SK-N-SH (cell line): ENCODE measurements around the gene VSIG10. TPM values are rescaled to one million over a fixed set of nuclear protein-coding genes. Genes with fewer than 3 reads are reported as not detected.
"Not testable (repeated sequence)": the region's sequence is repeated elsewhere in the genome, so short reads cannot be mapped to it uniquely, and the experiment has no call there.

Source experiments
- CTCF ChIA-PET: fragments of 300-600, 350-600 bp; formaldehyde crosslinking; extraction: SDS; loops from one replicate; lab custom pipeline; 2021; lab: Yijun Ruan, JAX
- POLR2A ChIA-PET: fragments of 350-600 bp; sonication (Branson Sonifier 250); formaldehyde crosslinking; extraction: SDS; loops from one replicate; lab custom pipeline; 2020; ENCODE audit warnings: antibody characterized with exemption, inconsistent platforms; lab: Yijun Ruan, JAX
- DNase-seq: peaks from one replicate; pipeline ENCODE4 v3.0.0; 2012
- H2AFZ ChIP-seq: fragments of 200-600 bp; sonication (generic); 2 replicates; pipeline ENCODE4 v1.8.1; 2016; ENCODE audit warnings: antibody characterized with exemption, mild to moderate bottlenecking, low read depth
- H3F3A ChIP-seq: fragments of 200-600 bp; sonication (generic); replicated peaks from 2 replicates; pipeline ENCODE3; 2016; ENCODE audit warnings: antibody characterized with exemption, mild to moderate bottlenecking; ENCODE audit not compliant: insufficient read depth
- H3K27ac ChIP-seq, 2 experiments: fragments of 200-500 bp in 1 of 2; fragments of 200-600 bp in 1 of 2; sonication (Bioruptor generic) in 1 of 2; sonication (generic), shearing (Covaris generic) in 1 of 2; 2 replicates each; pipeline versions ENCODE4 v1.5.1 to v1.6.1; 2014 to 2016; ENCODE audit warnings: low read depth in 2 of 2, inconsistent platforms in 1 of 2, low read length in 1 of 2, mild to moderate bottlenecking in 1 of 2, mixed read lengths in 1 of 2
- H3K27me3 ChIP-seq: fragments of 200-600 bp; sonication (generic), shearing (Covaris generic); 2 replicates; pipeline ENCODE4 v1.6.1; 2016; ENCODE audit warnings: mixed run types; ENCODE audit not compliant: insufficient read depth
- H3K36me3 ChIP-seq, 2 experiments: fragments of 200-500 bp in 1 of 2; fragments of 200-600 bp in 1 of 2; sonication (Bioruptor generic) in 1 of 2; sonication (generic) in 1 of 2; replicated peaks in 1 of 2; 2 replicates each; pipeline versions ENCODE3 to v1.5.1; 2014 to 2016; ENCODE audit warnings: low read length in 1 of 2, mild to moderate bottlenecking in 1 of 2; ENCODE audit not compliant: insufficient read depth in 2 of 2, control insufficient read depth in 1 of 2
- H3K4me1 ChIP-seq, 2 experiments: fragments of 200-500 bp in 1 of 2; fragments of 200-600 bp in 1 of 2; sonication (Bioruptor generic) in 1 of 2; sonication (generic), shearing (Covaris generic) in 1 of 2; 2 replicates each; pipeline versions ENCODE4 v1.5.1 to v1.6.1; 2014 to 2016; ENCODE audit warnings: low read depth in 1 of 2, low read length in 1 of 2, mixed run types in 1 of 2; ENCODE audit not compliant: insufficient read depth in 2 of 2, control insufficient read depth in 1 of 2
- H3K4me2 ChIP-seq: fragments of 200-600 bp; sonication (generic), shearing (Covaris generic); 2 replicates; pipeline ENCODE4 v1.6.1; 2017; ENCODE audit warnings: mixed run types
- H3K4me3 ChIP-seq, 2 experiments: fragments of 200-500 bp in 1 of 2; fragments of 200-600 bp in 1 of 2; sonication (Bioruptor generic) in 1 of 2; sonication (generic), shearing (Covaris generic) in 1 of 2; 2 replicates each; pipeline versions ENCODE4 v1.5.1 to v1.8.1; 2014 to 2016; ENCODE audit warnings: low read depth in 2 of 2, inconsistent platforms in 1 of 2, low read length in 1 of 2, mild to moderate bottlenecking in 1 of 2, mixed read lengths in 1 of 2, moderate library complexity in 1 of 2
- H3K79me2 ChIP-seq: fragments of 200-600 bp; sonication (generic); 2 replicates; pipeline ENCODE4 v1.8.1; 2017; ENCODE audit warnings: mild to moderate bottlenecking; ENCODE audit not compliant: insufficient read depth
- H3K9ac ChIP-seq: fragments of 200-600 bp; sonication (generic); 2 replicates; pipeline ENCODE4 v1.6.1; 2017; ENCODE audit warnings: mixed run types
- H3K9me2 ChIP-seq: fragments of 200-600 bp; sonication (generic); 2 replicates; pipeline ENCODE4 v1.6.1; 2017; ENCODE audit warnings: mixed run types
- H3K9me3 ChIP-seq: fragments of 200-600 bp; sonication (generic); 2 replicates; pipeline ENCODE4 v1.6.1; 2017; ENCODE audit warnings: mixed run types, mild to moderate bottlenecking, moderate library complexity
- H4K20me1 ChIP-seq: fragments of 200-600 bp; sonication (generic); 2 replicates; pipeline ENCODE4 v1.6.1; 2017; ENCODE audit warnings: mild to moderate bottlenecking, mixed run types; ENCODE audit not compliant: insufficient read depth
- CTCF ChIP-seq: fragments of 200-600 bp; sonication (generic); IDR thresholded peaks from 2 replicates; pipeline ENCODE4 v1.6.1; 2017; ENCODE audit warnings: antibody characterized with exemption, mild to moderate bottlenecking, moderate library complexity
- ELF1 ChIP-seq: IDR thresholded peaks from 2 replicates; pipeline ENCODE4 v1.4.0; 2012
- EP300 ChIP-seq, 2 experiments: IDR thresholded peaks; 2 replicates each; pipeline versions ENCODE4 v1.4.0 to v1.6.1; 2012; ENCODE audit warnings: borderline replicate concordance in 1 of 2, low read depth in 1 of 2, low read length in 1 of 2
- FOXM1 ChIP-seq: IDR thresholded peaks from 2 replicates; pipeline ENCODE4 v1.4.0; 2012; ENCODE audit warnings: low read depth, mild to moderate bottlenecking
- GABPA ChIP-seq: IDR thresholded peaks from 2 replicates; pipeline ENCODE4 v1.4.0; 2012; ENCODE audit warnings: low read depth, mild to moderate bottlenecking
- MEF2A ChIP-seq: IDR thresholded peaks from 2 replicates; pipeline ENCODE4 v1.4.0; 2012; ENCODE audit warnings: low read depth, borderline replicate concordance
- MXI1 ChIP-seq: IDR thresholded peaks from 2 replicates; pipeline ENCODE4 v1.6.1; 2012; ENCODE audit warnings: mild to moderate bottlenecking, low read depth, low read length, improper control_type of control experiment
- NRF1 ChIP-seq: IDR thresholded peaks from 2 replicates; pipeline ENCODE4 v1.6.1; 2012; ENCODE audit warnings: low read depth, mild to moderate bottlenecking, low read length
- POLR2AphosphoS5 ChIP-seq: IDR thresholded peaks from 2 replicates; pipeline ENCODE4 v1.6.1; 2012; ENCODE audit warnings: low read depth, low read length
- TAF1 ChIP-seq: IDR thresholded peaks from 2 replicates; pipeline ENCODE4 v1.6.1; 2012; ENCODE audit warnings: low read depth, mild to moderate bottlenecking, low read length, moderate library complexity, borderline replicate concordance
- TCF12 ChIP-seq: IDR thresholded peaks from 2 replicates; pipeline ENCODE4 v1.4.0; 2012
- TEAD4 ChIP-seq: IDR thresholded peaks from 2 replicates; pipeline ENCODE4 v1.4.0; 2012; ENCODE audit warnings: mild to moderate bottlenecking, borderline replicate concordance; ENCODE audit not compliant: insufficient read depth
- USF1 ChIP-seq: IDR thresholded peaks from 2 replicates; pipeline ENCODE4 v1.4.0; 2012; ENCODE audit warnings: low read depth, borderline replicate concordance
- WGBS: methylation state at CpG from one replicate; pipeline ENCODE4 v1.1.6; 2017; ENCODE audit warnings: low lambda C conversion rate; 5-methylcytosine and 5-hydroxymethylcytosine counted together
- polyA plus RNA-seq, 3 experiments: library from polyadenylated mRNA; depleted of rRNA; stranded (reverse); fragments of >200 nt; gene quantifications; 2 replicates each; pipeline ENCODE4 v1.2.3, GENCODE V29; 2012
- TF ChIP-seq, protein P1 (sequence below): fragments of 150-350 bp; IDR thresholded peaks from 2 replicates; pipeline ENCODE4 v1.6.1; 2016; ENCODE audit warnings: mild to moderate bottlenecking, low read depth, low read length

The VSIG10 gene
- polyA plus RNA-seq, 1 of the 3 experiments (the other 2 are of a cell fraction): 12.5 TPM

DNA sequence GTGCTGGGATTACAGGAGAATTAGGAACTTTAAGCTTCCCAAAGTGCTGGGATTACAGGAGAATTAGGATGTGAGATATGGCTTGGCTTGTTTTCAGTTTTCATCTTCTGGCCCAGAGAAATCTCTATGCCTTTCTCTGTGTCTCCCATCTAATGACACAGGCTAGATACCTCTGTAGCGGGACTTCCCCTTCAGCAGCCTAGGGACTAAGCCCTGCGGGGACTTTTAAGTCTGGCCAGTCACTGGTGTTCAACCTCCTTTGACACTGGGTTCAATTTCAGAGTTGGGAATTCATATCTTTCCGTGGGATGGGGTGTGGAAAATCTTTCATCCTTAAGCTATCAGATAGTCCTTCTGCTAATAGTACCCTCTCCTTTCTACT, 81.1 kb downstream of the VSIG10 start:
- H3K27ac ChIP-seq: no peak overlapping the region
- ChIA-PET POLR2A (no interaction called here), CTCF (interaction anchor here (0.7 to 1.3 kb wide), 2 partner anchors 12 to 29 kb away, joined by 3 read pairs; no protein-coding TSS in a partner anchor)
- peaks cover 9% of the 10 kb centered on the region for H3K79me2 ChIP-seq
- no peaks in the 10 kb centered on the region for H3K9me2 ChIP-seq
- H3K4me2 ChIP-seq: no peak overlapping the region
- DNase-seq: no peak
- no peak for TF ChIP-seq POLR2AphosphoS5
- TF ChIP-seq MXI1: no peak
- no peak for TF ChIP-seq TAF1
- TF ChIP-seq GABPA: no peak
- no peak for TF ChIP-seq MEF2A
- TF ChIP-seq, protein P1, sequence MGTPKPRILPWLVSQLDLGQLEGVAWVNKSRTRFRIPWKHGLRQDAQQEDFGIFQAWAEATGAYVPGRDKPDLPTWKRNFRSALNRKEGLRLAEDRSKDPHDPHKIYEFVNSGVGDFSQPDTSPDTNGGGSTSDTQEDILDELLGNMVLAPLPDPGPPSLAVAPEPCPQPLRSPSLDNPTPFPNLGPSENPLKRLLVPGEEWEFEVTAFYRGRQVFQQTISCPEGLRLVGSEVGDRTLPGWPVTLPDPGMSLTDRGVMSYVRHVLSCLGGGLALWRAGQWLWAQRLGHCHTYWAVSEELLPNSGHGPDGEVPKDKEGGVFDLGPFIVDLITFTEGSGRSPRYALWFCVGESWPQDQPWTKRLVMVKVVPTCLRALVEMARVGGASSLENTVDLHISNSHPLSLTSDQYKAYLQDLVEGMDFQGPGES: no peak
- no peak for TF ChIP-seq TEAD4
- no peak for TF ChIP-seq TCF12
- TF ChIP-seq FOXM1: no peak
- no peak for TF ChIP-seq CTCF
- TF ChIP-seq USF1: no peak
- no peak for TF ChIP-seq EP300 (IDR thresholded peaks at IDR 0.05; ENCODE audit: borderline replicate concordance in 1 of 2, low read depth in 1 of 2, low read length in 1 of 2)
- TF ChIP-seq ELF1: no peak
- no peak for TF ChIP-seq NRF1
- H3K9me3 ChIP-seq: no peaks in the 10 kb centered on the region
- no peaks in the 10 kb centered on the region for H3K27me3 ChIP-seq
- H3F3A ChIP-seq: no peaks in the 10 kb centered on the region
- 97% methylated on average over 3 of the region's 3 CpGs for WGBS
- H2AFZ ChIP-seq: no peak overlapping the region
- H3K36me3 ChIP-seq: peaks cover 28 to 31% of the 10 kb centered on the region in 2 experiments
- H3K9ac ChIP-seq: no peak overlapping the region
- H3K4me1 ChIP-seq: peaks cover 0 to 1% of the 10 kb centered on the region in 2 experiments; a peak in 1 of 4 replicates
- no peak overlapping the region for H3K4me3 ChIP-seq
- H4K20me1 ChIP-seq: no peaks in the 10 kb centered on the region

DNA sequence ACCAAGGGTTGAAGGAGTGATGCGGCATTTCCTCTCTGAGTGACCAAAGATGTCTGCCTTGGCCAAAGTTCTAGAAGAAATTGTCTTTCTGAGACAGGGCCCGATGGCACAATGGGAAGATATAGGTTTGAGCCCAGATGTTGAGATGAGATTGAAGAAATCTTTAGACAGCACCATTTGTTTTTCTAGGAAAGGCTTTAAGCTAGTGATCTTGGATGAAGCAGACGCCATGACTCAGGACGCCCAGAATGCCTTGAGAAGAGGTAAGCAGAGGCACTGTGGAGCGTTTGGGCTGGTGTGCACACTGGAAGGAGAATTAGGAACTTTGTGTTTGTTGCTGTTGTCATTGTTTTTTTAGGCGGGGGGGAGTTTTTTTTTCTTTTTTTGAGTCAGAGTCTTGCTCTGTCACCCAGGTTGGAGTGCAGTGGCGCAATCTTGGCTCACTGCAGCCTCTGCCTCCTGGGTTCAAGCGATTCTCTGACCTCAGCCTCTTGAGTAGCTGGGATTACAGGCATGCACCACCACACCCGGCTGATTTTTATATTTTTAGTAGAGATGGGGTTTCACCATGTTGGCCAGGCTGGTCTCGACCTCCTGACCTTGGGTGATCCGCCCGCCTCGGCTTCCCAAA, 81.6 kb downstream of the VSIG10 start:
- H3K27me3 ChIP-seq, H3K9ac ChIP-seq, H3K9me2 ChIP-seq, POLR2A ChIA-PET, H3K27ac ChIP-seq, H3K9me3 ChIP-seq, H2AFZ ChIP-seq, H3K4me1 ChIP-seq, H3K4me3 ChIP-seq, H3K4me2 ChIP-seq, H4K20me1 ChIP-seq, H3F3A ChIP-seq, DNase-seq: not testable (repeated sequence)
- CTCF ChIA-PET: interaction anchor here (0.7 to 1.3 kb wide), 2 partner anchors 13 to 28 kb away, joined by 3 read pairs; no protein-coding TSS in a partner anchor
- 94% methylated on average over 12 of the region's 13 CpGs for WGBS
- Histone ChIP-seq H3K79me2 (peaks cover 15% of the 10 kb centered on the region), H3K36me3 (peaks cover 28 to 31% of the 10 kb centered on the region in 2 experiments)
